DOHH2 (cell line): ENCODE data around the gene TBL1X.

Experiments used
- CTCF ChIP-seq: fragments of 200-600 bp; sonication (generic); IDR thresholded peaks from one replicate; pipeline ENCODE4 v1.5.1; 2014; ENCODE audit warnings: antibody characterized with exemption, mild to moderate bottlenecking, low read depth, low read length; ENCODE audit not compliant: poor library complexity, severe bottlenecking
- EZH2phosphoT487 ChIP-seq: fragments of 200-600 bp; sonication (generic); IDR thresholded peaks from 2 replicates; pipeline ENCODE4 v1.6.1; 2017; ENCODE audit warnings: borderline replicate concordance, mild to moderate bottlenecking, antibody characterized with exemption, low read length, moderate library complexity, mixed read lengths

GRCh38 chrX:9665113-9665512, 200.3 kb downstream of the TBL1X start:
- TF ChIP-seq CTCF (no peak), EZH2phosphoT487 (no peak)
